GM18867 (cell line): Measurements from ENCODE around the gene SCG3.

Experiments
- ATAC-seq: cut with Tn5 transposase; IDR thresholded peaks from one replicate; pipeline ENCODE4 v1.9.1; 2021; ENCODE audit warnings: mild to moderate bottlenecking, moderate library complexity; ENCODE audit not compliant: unreplicated experiment

The SCG3 gene

GRCh38 chr15:51726302-51727073 is 45.2 kb downstream of the SCG3 start:
- peak; percentile 75 for ATAC-seq

GRCh38 chr15:51727141-51727897 is 46.0 kb downstream of the SCG3 start:
- no peak for ATAC-seq

GRCh38 chr15:51731549-51732267 is 50.4 kb downstream of the SCG3 start:
- peak; percentile 59 for ATAC-seq

GRCh38 chr15:51732646-51733045 is 51.3 kb downstream of the SCG3 start:
- no peak for ATAC-seq

- ATAC-seq, result no peak
These were observed 54.1 kb downstream of the SCG3 start for GRCh38 chr15:51735228-51736010.

- ATAC-seq, result no peak
These were observed 54.8 kb downstream of the SCG3 start for GRCh38 chr15:51736069-51736468.

- ATAC-seq, result peak; percentile 38
These were observed 55.6 kb downstream of the SCG3 start for GRCh38 chr15:51736751-51737521.

- ATAC-seq, result peak; percentile 48
These were observed 56.4 kb downstream of the SCG3 start, which contains the start of gene LYSMD2 for GRCh38 chr15:51737522-51738305. TSS of gene LYSMD2 (minus strand) at chr15:51737655. CDS start at chr15:51737622, 33 bp downstream.

GRCh38 chr15:51738553-51738952 is 57.2 kb downstream of the SCG3 start:
- ATAC-seq, result no peak

GRCh38 chr15:51739061-51739712 is 57.9 kb downstream of the SCG3 start:
- no peak for ATAC-seq

GRCh38 chr15:51749307-51749706 is 68.0 kb downstream of the SCG3 start:
- no peak for ATAC-seq

- ATAC-seq, result no peak
These were observed 68.9 kb downstream of the SCG3 start for GRCh38 chr15:51750186-51750585.

GRCh38 chr15:51750792-51751696 is 69.7 kb downstream of the SCG3 start, which contains the start of gene TMOD2:
TSS of gene TMOD2 (plus strand) at chr15:51751597. CDS start at chr15:51766442, 14,845 bp downstream.
- peak; percentile 77 for ATAC-seq

GRCh38 chr15:51751697-51752683 is 70.7 kb downstream of the SCG3 start:
- peak; percentile 36 for ATAC-seq

- ATAC-seq, result no peak
These were observed 71.6 kb downstream of the SCG3 start for GRCh38 chr15:51752888-51753287.

GRCh38 chr15:51754267-51754666 is 73.0 kb downstream of the SCG3 start:
- ATAC-seq, result no peak
